A673 (cell line): Measurements from ENCODE around the gene HIKESHI. TPM values are rescaled to one million over a fixed set of nuclear protein-coding genes. Genes with fewer than 3 reads are reported as not detected.

Source experiments
- BruUV-seq: library from RNA; stranded (reverse); fragments of 400-500 nt; replicated peaks from 2 replicates; lab custom pipeline; 2021; lab: Mats Ljungman, UMichigan
- CTCF ChIA-PET: fragments of 300-600 bp; sonication (Branson Sonifier 250); formaldehyde crosslinking; loops from one replicate; lab custom pipeline; 2022; ENCODE audit warnings: antibody characterized with exemption; lab: Charles Lee
- POLR2A ChIA-PET: fragments of 300-600 bp; sonication (Branson Sonifier 250); formaldehyde crosslinking; loops from one replicate; lab custom pipeline; 2022; ENCODE audit warnings: antibody characterized with exemption; ENCODE audit not compliant: low non-redundant PET; lab: Charles Lee
- DNase-seq: peaks from one replicate; pipeline ENCODE4 v3.0.0-alpha.2; 2015; ENCODE audit warnings: low spot score
- H3K27ac ChIP-seq: fragments of 200-600 bp; sonication (generic); 2 replicates; pipeline ENCODE4 v1.5.1; 2016; ENCODE audit warnings: mixed run types, low read depth, mild to moderate bottlenecking, mixed read lengths, antibody characterized with exemption, low read length; ENCODE audit not compliant: poor library complexity, severe bottlenecking
- H3K27me3 ChIP-seq: fragments of 200-600 bp; sonication (generic); replicated peaks from 2 replicates; pipeline ENCODE4 v1.6.1; 2017; ENCODE audit warnings: mixed run types, low read depth, mild to moderate bottlenecking, mixed read lengths, antibody characterized with exemption, low read length; ENCODE audit not compliant: insufficient read depth, poor library complexity
- H3K36me3 ChIP-seq: fragments of 200-600 bp; sonication (generic); 2 replicates; pipeline ENCODE4 v1.6.1; 2016; ENCODE audit warnings: mixed run types, mild to moderate bottlenecking, mixed read lengths, antibody characterized with exemption, low read length; ENCODE audit not compliant: insufficient read depth, poor library complexity, severe bottlenecking
- H3K4me1 ChIP-seq: fragments of 200-600 bp; sonication (generic); 2 replicates; pipeline ENCODE4 v1.6.1; 2017; ENCODE audit warnings: mixed run types, mild to moderate bottlenecking, mixed read lengths, antibody characterized with exemption, low read length; ENCODE audit not compliant: insufficient read depth, poor library complexity, severe bottlenecking
- H3K4me3 ChIP-seq: fragments of 200-600 bp; sonication (generic); 2 replicates; pipeline ENCODE4 v1.5.1; 2016; ENCODE audit warnings: low read depth, mixed run types, mild to moderate bottlenecking, mixed read lengths, low read length; ENCODE audit not compliant: poor library complexity, severe bottlenecking
- H3K9me3 ChIP-seq: fragments of 200-600 bp; sonication (generic); 2 replicates; pipeline ENCODE4 v1.6.1; 2016; ENCODE audit warnings: mixed run types, low read depth, mild to moderate bottlenecking, mixed read lengths, antibody characterized with exemption, low read length; ENCODE audit not compliant: poor library complexity, severe bottlenecking
- EZH2 ChIP-seq: fragments of 200-600 bp; sonication (generic); IDR thresholded peaks from 2 replicates; pipeline ENCODE4 v1.6.1; 2017; ENCODE audit warnings: borderline replicate concordance, low read depth, mild to moderate bottlenecking, mixed read lengths, antibody characterized with exemption, low read length; ENCODE audit not compliant: poor library complexity, severe bottlenecking
- intact Hi-C: fragments of 100-400 bp; cut with micrococcal nuclease; formaldehyde crosslinking; loops from one replicate; pipeline ENCODE4 v1.10.0; 2022; ENCODE audit not compliant: unreplicated experiment
- total RNA-seq: library from RNA; stranded (reverse); gene quantifications from 2 replicates; pipeline ENCODE4 v1.2.3, GENCODE V29; 2021
- TF ChIP-seq, protein P1 (sequence below): fragments of 300-800, 200-600 bp; sonication (generic); conservative IDR thresholded peaks from 2 replicates; pipeline ENCODE4 v1.5.1; 2017; ENCODE audit warnings: low read depth, mild to moderate bottlenecking, antibody characterized with exemption, low read length, moderate library complexity, mixed read lengths

HIKESHI gene
- total RNA-seq, 1 experiment from 2014 or later: 55.1 TPM

DNA sequence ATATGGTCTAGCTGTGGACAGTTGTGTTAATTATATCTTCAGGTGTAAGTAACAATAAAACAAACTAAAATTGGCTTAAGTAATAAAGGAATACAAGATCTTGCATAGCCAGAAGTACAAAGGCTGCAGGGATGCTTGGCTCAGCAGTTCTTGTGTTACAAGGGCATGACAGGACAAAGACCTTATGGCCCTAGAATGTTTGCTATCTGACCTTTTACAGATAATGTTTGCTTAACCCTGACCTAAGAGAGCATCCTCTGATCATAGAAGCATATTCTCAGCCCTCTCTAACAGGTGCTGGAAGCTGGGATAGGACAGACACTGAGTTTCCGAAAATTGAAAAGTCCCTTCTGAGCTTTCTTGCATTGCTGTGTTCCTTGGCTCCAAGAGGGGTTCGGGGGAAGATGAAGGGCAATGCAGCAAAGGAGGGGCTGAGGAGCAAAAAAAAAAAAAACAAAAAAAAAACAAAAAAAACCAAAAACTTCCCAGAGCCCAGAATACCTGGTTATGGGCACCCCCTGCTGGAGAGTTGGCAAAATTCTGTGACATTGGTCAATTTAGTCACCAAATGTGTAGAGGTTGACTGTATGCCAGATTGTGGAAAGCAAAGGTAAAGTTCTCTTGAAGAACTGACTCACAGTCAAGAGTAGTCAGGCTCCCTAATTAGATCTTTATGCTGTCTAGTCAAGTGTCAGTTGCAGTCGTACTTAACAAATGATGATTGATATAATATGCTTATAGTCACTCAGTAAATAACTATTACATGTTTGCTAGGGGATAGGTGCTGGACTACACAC is 10.4 kb upstream of the HIKESHI start:
- BruUV-seq: no TSS peak
- intact Hi-C loops: loop anchor here (1.0 to 5.0 kb wide), 3 partner anchors 350 to 694 kb away; partner anchors contain the start of gene CCDC83
- CTCF ChIA-PET: no interaction called here
- peak; percentile 80 for DNase-seq
- no peaks in the 10 kb centered on the region for H3K27me3 ChIP-seq
- H3K9me3 ChIP-seq: no peaks in the 10 kb centered on the region
- H3K27ac ChIP-seq: no peak overlapping the region
- H3K36me3 ChIP-seq: no peaks in the 10 kb centered on the region
- POLR2A ChIA-PET: no interaction called here
- H3K4me1 ChIP-seq: no peaks in the 10 kb centered on the region
- TF ChIP-seq EZH2: no peak
- TF ChIP-seq, protein P1, sequence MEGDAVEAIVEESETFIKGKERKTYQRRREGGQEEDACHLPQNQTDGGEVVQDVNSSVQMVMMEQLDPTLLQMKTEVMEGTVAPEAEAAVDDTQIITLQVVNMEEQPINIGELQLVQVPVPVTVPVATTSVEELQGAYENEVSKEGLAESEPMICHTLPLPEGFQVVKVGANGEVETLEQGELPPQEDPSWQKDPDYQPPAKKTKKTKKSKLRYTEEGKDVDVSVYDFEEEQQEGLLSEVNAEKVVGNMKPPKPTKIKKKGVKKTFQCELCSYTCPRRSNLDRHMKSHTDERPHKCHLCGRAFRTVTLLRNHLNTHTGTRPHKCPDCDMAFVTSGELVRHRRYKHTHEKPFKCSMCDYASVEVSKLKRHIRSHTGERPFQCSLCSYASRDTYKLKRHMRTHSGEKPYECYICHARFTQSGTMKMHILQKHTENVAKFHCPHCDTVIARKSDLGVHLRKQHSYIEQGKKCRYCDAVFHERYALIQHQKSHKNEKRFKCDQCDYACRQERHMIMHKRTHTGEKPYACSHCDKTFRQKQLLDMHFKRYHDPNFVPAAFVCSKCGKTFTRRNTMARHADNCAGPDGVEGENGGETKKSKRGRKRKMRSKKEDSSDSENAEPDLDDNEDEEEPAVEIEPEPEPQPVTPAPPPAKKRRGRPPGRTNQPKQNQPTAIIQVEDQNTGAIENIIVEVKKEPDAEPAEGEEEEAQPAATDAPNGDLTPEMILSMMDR: peak; percentile 86
- no peak overlapping the region for H3K4me3 ChIP-seq

DNA sequence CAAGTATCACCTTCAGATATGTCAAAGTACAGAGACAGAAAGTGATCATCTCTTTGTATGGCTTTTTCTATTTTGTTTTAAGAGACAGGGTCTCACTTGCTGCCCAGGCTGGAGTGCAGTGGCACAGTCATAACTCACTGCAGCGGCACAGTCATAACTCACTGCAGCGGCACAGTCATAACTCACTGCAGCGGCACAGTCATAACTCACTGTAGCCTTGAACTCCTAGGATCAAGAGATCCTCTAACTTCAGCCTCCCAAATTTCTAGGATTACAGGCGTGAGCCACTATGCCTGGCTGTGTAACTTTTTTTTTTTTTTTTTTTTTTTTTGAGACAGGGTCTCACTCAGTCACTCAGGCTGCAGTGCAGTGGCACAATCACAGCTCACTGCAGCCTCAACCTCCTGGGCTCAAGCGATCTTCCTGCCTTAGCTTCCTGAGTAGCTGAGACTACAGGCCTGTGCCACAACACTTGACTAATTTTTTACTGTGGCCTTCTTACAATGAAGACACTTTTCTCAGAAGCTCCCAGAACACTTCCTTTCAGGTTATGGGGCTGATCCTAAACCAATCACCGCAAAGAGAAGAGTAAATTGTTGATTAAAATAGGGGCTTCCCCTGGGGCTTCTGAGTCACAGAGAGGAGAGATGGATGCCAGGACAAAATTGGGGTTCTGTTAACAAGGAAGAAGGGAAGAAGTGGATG is 9.0 kb upstream of the HIKESHI start:
- Histone ChIP-seq H3K27ac (no peak overlapping the region), H3K27me3 (no peaks in the 10 kb centered on the region), H3K36me3 (no peaks in the 10 kb centered on the region), H3K4me3 (no peak overlapping the region), H3K4me1 (no peaks in the 10 kb centered on the region), H3K9me3 (no peaks in the 10 kb centered on the region)
- intact Hi-C loops: loop anchor here (2.0 to 5.0 kb wide), 2 partner anchors 438 to 696 kb away; partner anchors contain the start of gene CCDC83
- no TSS peak for BruUV-seq
- CTCF ChIA-PET: no interaction called here
- POLR2A ChIA-PET: no interaction called here
- TF ChIP-seq, protein P1: no peak
- no peak for TF ChIP-seq EZH2
- no peak for DNase-seq

DNA sequence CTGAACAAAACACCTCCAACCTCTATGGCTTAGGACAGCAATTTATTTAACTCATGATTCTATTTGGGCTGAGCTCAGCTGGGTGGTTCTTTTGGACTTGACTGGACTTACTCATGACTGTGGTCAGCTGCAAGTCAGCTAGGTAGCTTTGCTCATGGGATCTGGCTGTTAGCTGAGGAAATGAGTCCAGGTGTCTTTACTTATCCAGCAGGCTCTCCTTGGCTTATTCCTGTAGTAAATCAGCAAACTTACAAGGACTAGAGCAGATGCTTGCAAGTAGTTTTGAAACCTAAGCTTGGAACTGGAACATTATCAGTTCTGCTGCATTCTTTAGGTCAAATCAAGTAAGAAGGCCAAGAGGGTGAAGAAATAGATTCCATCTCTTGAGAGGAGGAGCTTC is 8.0 kb upstream of the HIKESHI start:
- Histone ChIP-seq H3K27ac (no peak overlapping the region), H3K9me3 (no peaks in the 10 kb centered on the region), H3K27me3 (no peaks in the 10 kb centered on the region), H3K4me3 (no peak overlapping the region), H3K36me3 (no peaks in the 10 kb centered on the region), H3K4me1 (no peaks in the 10 kb centered on the region)
- BruUV-seq: no TSS peak
- TF ChIP-seq, protein P1: no peak
- intact Hi-C loops: loop anchor here (5.0 kb wide), 1 partner anchor 697 kb away; no protein-coding TSS in a partner anchor
- POLR2A ChIA-PET: no interaction called here
- CTCF ChIA-PET: no interaction called here
- DNase-seq: no peak
